HEK293T (cell line): Measurements from ENCODE around the gene CCNY.
A peak's percentile ranks its signal among the peaks of the same experiment; 100 is the strongest.

Source experiments
- CTCF ChIA-PET: fragments of 350-600 bp; formaldehyde crosslinking; extraction: SDS; loops from one replicate; lab custom pipeline; 2021; ENCODE audit warnings: antibody characterized with exemption, inconsistent platforms; lab: Yijun Ruan, JAX
- POLR2A ChIA-PET: fragments of 350-600 bp; formaldehyde crosslinking; extraction: SDS; loops from one replicate; lab custom pipeline; 2020; ENCODE audit warnings: antibody characterized with exemption, inconsistent platforms; lab: Yijun Ruan, JAX
- DNase-seq: peaks from one replicate; pipeline ENCODE4 v3.0.0; 2012; ENCODE audit warnings: mixed read lengths; ENCODE audit errors: extremely low spot score
- ARNT ChIP-seq: fragments of 450-650 bp; IDR thresholded peaks from 2 replicates; pipeline ENCODE4 v1.6.1; 2017; ENCODE audit warnings: mild to moderate bottlenecking
- BHLHE40 ChIP-seq: fragments of 450-650 bp; IDR thresholded peaks from 2 replicates; pipeline ENCODE4 v1.6.1; 2016; ENCODE audit warnings: mild to moderate bottlenecking, moderate library complexity, borderline replicate concordance
- CTBP1 ChIP-seq: fragments of 450-650 bp; IDR thresholded peaks from 2 replicates; pipeline ENCODE4 v1.6.1; 2016; ENCODE audit warnings: borderline replicate concordance
- ELF4 ChIP-seq: fragments of 450-650 bp; IDR thresholded peaks from 2 replicates; pipeline ENCODE4 v1.6.1; 2017; ENCODE audit warnings: antibody characterized with exemption
- FOXA1 ChIP-seq: fragments of 450-650 bp; IDR thresholded peaks from 2 replicates; pipeline ENCODE4 v1.6.1; 2016; ENCODE audit warnings: mild to moderate bottlenecking
- FOXK2 ChIP-seq: fragments of 450-650 bp; IDR thresholded peaks from 2 replicates; pipeline ENCODE4 v1.6.1; 2016; ENCODE audit warnings: mild to moderate bottlenecking
- FOXM1 ChIP-seq: fragments of 450-650 bp; IDR thresholded peaks from 2 replicates; pipeline ENCODE4 v1.6.1; 2017; ENCODE audit warnings: mild to moderate bottlenecking, borderline replicate concordance
- HDGF ChIP-seq: fragments of 450-650 bp; IDR thresholded peaks from 2 replicates; pipeline ENCODE4 v1.6.1; 2017; ENCODE audit warnings: antibody characterized with exemption, borderline replicate concordance
- L3MBTL2 ChIP-seq: fragments of 450-650 bp; conservative IDR thresholded peaks from 2 replicates; pipeline ENCODE4 v1.6.1; 2016; ENCODE audit warnings: mild to moderate bottlenecking
- LEF1 ChIP-seq: fragments of 450-650 bp; IDR thresholded peaks from 2 replicates; pipeline ENCODE4 v1.6.1; 2017; ENCODE audit warnings: mild to moderate bottlenecking, borderline replicate concordance
- NFRKB ChIP-seq: fragments of 450-650 bp; IDR thresholded peaks from 2 replicates; pipeline ENCODE4 v1.6.1; 2016; ENCODE audit warnings: mild to moderate bottlenecking, moderate library complexity
- PKNOX1 ChIP-seq: fragments of 450-650 bp; IDR thresholded peaks from 2 replicates; pipeline ENCODE4 v1.6.1; 2016
- SP1 ChIP-seq: fragments of 450-650 bp; IDR thresholded peaks from 2 replicates; pipeline ENCODE4 v1.6.1; 2017
- SUZ12 ChIP-seq: fragments of 450-650 bp; IDR thresholded peaks from 2 replicates; pipeline ENCODE4 v1.6.1; 2016; ENCODE audit warnings: mild to moderate bottlenecking
- TARDBP ChIP-seq: fragments of 450-650 bp; IDR thresholded peaks from 2 replicates; pipeline ENCODE4 v1.6.1; 2016
- ZNF384 ChIP-seq: fragments of 450-650 bp; IDR thresholded peaks from 2 replicates; pipeline ENCODE4 v1.6.1; 2016

Gene CCNY

DNA sequence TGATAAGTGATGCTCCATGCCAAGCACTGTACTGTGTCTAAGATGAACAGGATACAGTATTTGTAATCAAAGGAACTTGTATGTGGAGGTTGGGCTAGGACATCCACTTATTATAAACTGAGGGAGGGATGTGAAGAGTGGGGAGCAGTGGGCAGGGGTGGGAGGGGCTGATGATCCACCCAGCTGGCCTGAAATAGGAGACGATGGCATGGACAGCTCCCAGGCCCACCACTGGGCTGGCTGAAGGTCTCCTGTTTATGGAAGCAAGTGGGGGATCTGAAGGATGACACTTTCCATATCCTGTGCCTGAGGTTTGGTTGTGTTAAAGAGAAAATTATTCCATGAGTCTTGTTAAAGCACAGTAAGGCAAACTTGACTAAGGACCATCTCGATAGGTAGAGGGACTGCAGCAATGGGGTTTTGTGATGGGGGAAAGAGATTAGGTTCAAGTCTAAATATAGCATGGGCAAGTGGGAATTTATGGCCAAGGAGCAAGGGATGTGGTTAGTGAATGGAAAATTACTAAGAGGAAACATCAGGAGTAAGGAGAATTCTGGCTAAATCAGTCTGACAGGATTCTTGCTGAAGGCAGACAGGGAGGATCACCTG lies 124.6 kb downstream of the CCNY start:
- ChIA-PET POLR2A (no interaction called here), CTCF (no interaction called here)
- TF ChIP-seq ELF4 (no peak), CTBP1 (no peak), L3MBTL2 (no peak), FOXA1 (no peak), PKNOX1 (no peak), NFRKB (no peak), LEF1 (no peak), ARNT (no peak), SP1 (no peak), FOXM1 (no peak), BHLHE40 (no peak), HDGF (no peak)
- no peak for DNase-seq

DNA sequence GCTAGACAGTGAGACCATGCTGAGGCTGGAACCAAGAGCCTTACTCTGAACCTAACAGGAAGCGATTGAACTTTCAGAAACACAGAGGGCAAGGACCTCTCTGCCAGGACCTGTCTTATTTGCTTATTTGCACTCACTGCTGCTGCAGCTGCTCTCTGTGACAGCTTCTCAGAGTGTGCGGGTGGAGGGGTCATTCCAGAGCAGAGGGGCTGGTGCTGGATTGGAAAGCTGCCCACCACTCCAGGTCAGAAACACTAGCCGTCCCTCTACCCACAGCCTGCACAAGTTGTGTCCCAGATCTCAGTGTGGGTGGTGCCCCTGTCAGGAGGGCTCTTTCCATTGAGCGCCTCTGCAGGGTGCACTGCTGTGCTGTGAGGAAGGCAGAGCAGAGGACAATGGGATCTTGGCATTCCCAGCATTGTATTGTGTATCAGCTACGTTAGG lies 126.2 kb downstream of the CCNY start:
- ChIA-PET POLR2A (no interaction called here), CTCF (no interaction called here)
- no peak for DNase-seq
- TF ChIP-seq HDGF (no peak), SP1 (no peak), FOXK2 (no peak)

- POLR2A ChIA-PET: no interaction called here
- CTCF ChIA-PET: no interaction called here
- TF ChIP-seq HDGF: no peak
- TF ChIP-seq PKNOX1: peak; percentile 55; the same call in 1 of the 2 replicates
- no peak for DNase-seq
Observed at GRCh38 chr10:35463105-35463867, 127.0 kb downstream of the CCNY start.

DNA sequence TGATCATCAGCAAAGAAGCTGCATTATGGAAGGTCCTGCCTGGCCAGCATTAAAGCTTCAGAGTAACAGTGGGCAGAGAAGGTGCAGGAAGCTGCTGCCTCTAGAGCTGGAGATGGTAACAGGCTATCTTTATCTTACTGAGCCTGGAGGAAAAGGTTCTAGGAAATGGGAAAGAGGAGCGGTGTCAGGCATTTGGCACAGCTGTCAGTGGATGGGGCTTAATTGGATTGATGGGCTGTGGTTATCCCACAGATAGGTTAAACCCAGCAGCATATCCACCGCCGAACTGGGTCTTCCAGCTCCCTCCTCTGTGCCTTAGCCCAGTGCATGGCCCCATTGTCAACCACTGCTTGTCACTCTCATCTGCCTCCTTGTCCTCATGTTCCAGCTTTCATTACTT lies 127.6 kb downstream of the CCNY start:
- ChIA-PET CTCF (no interaction called here), POLR2A (no interaction called here)
- no peak for DNase-seq
- TF ChIP-seq L3MBTL2 (no peak), FOXK2 (no peak), ARNT (no peak), FOXA1 (no peak), ELF4 (no peak), LEF1 (no peak), CTBP1 (no peak), ZNF384 (no peak), PKNOX1 (no peak), SP1 (no peak), BHLHE40 (no peak), FOXM1 (no peak), SUZ12 (no peak), HDGF (no peak), TARDBP (no peak), NFRKB (no peak)

- TF ChIP-seq SP1 (no peak), CTBP1 (no peak), ARNT (no peak), FOXA1 (no peak), SUZ12 (no peak), PKNOX1 (no peak), BHLHE40 (no peak), TARDBP (no peak), HDGF (no peak), NFRKB (no peak), FOXM1 (no peak), L3MBTL2 (no peak), LEF1 (no peak), ZNF384 (no peak), ELF4 (no peak), FOXK2 (no peak)
- no peak for DNase-seq
- POLR2A ChIA-PET: no interaction called here
- CTCF ChIA-PET: no interaction called here
Observed at GRCh38 chr10:35464825-35465456, 128.6 kb downstream of the CCNY start.

DNA sequence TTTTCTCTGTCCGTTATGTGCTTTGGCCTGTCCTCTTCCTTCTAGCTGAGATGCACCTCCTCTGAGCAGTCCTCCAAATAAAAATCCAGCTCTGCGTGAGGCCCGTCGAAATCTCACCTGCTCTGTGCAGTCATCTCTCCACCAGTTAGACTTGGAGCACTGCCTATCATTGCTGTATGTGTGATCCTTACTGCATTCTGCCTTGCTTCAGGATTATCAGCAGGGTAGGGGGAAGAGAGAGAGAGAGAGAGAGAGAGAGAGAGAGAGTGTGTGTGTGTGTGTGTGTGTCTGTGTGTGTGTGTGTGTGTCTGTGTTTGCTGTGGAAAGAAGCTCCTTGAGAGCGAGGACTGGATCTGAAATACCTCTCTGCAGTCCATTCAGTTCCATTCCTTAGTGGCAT lies 129.4 kb downstream of the CCNY start:
- ChIA-PET POLR2A (no interaction called here), CTCF (interaction anchor here (0.6 kb wide), 1 partner anchor 219 kb away, joined by 3 read pairs; no protein-coding TSS in a partner anchor)
- DNase-seq: no peak
- no peak for TF ChIP-seq L3MBTL2
- TF ChIP-seq BHLHE40: no peak
- no peak for TF ChIP-seq ARNT
- TF ChIP-seq LEF1: no peak
- no peak for TF ChIP-seq FOXM1
- TF ChIP-seq PKNOX1: no peak
- TF ChIP-seq FOXK2: no peak
- no peak for TF ChIP-seq NFRKB
- TF ChIP-seq SP1: no peak
- no peak for TF ChIP-seq CTBP1
- no peak for TF ChIP-seq SUZ12
- no peak for TF ChIP-seq ZNF384
